ENCODE data around the gene ANGPTL4.
"Not testable (repeated sequence)": the region's sequence is repeated elsewhere in the genome, so short reads cannot be mapped to it uniquely, and the experiment has no call there.

Gene ANGPTL4

DNA sequence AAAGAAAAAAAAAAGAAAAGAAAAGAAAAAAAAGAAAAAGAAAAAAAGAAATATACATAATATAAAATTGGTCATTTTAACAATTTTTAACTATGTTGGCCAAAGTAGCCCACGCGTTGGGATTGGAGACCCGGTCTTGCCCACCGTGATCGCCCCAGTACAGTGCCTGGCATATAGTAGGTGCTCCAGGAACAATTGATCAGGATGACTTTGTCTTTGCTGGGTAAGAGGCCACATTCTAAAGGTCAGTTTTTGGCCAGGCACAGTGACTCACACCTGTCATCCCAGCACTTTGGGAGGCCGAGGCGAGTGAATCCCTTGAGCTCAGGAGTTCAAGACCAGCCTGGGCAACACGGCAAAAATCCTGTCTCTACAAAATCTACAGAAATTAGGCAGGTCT, 3.8 kb upstream of the ANGPTL4 start:
- Mint-ChIP-seq H3K4me3 (no peak overlapping the region), H3K9me3 (no peaks in the 10 kb centered on the region), H3K27me3 (peaks cover 14 to 15% of the 10 kb centered on the region in 2 donors), H3K36me3 (ENCODE audit: insufficient read depth) (no peaks in the 10 kb centered on the region), H3K27ac (no peak overlapping the region), H3K4me1 (ENCODE audit: low read depth in 2 of 2) (peaks cover 5 to 15% of the 10 kb centered on the region in 2 donors)
- ATAC-seq (replicated peaks) (no peak), DNase-seq (no peak)

DNA sequence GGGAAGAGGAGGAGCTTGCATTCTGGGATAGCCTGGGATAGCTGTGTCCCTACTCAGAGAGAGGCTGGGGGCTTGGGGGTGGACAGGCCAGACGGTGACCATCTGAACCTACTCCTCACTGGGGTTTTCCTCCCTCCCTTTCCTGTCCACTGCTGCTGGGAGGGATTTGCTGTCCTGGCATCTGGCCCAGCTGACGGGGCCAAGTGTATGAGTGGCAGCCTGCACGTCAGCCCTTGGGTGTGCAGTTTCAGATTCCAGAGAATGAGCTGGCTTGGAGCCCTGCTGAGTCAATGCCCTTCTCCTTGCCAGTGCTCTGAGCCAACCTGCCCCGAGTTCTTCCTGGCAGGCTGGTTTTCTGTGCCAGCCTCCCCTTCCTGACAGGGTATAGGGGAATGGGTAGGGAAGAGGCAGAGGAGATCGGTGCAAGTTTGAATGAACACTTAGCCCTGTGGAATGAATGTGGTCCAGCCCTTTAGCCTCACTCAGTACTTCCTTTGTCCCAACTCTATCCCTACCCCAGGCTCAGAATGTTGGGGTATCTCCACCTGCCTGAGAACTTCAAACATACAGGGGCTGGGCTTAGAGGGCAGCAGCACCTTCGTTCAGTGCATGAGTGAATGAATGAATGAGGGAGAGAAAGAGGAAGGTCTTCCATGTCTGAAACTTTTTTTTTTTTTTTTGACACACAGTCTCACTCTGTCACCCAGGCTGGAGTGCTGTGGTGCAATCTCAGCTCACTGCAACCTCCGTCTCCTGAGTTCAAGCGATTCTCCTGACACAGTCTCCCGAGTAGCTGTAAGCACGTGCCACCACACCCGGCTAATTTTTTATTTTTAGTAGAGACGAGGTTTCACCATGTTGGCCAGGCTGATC, 1.8 kb upstream of the ANGPTL4 start:
- H3K36me3 Mint-ChIP-seq (ENCODE audit: insufficient read depth): no peaks in the 10 kb centered on the region
- no peak for DNase-seq
- no peak for ATAC-seq (replicated peaks)

DNA sequence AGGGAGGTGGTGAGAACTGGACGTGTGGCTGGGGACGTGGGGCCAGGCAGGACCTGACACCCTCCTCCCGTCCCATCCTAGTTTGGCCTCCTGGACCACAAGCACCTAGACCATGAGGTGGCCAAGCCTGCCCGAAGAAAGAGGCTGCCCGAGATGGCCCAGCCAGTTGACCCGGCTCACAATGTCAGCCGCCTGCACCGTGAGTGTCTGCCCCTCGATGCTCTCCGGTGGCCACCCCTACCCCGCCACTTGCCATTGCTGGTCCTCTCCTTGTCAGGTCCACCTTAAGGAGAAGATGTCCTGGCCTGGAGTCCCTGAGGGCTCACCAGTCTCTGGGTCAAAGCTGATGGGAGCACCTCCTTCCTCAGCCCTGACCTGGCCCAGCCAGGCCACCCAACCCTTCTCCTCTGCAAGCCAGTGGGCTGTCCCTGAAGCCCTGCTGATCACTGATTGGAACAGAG, 2.2 kb downstream of the ANGPTL4 start:
- H3K4me3 Mint-ChIP-seq: no peak overlapping the region
- ATAC-seq (replicated peaks) (no peak), DNase-seq (no peak)
- peaks cover 8 to 19% of the 10 kb centered on the region in 2 donors for H3K4me1 Mint-ChIP-seq (ENCODE audit: low read depth in 2 of 2)
- H3K9me3 Mint-ChIP-seq: no peaks in the 10 kb centered on the region
- peaks cover 49 to 55% of the 10 kb centered on the region in 2 donors for H3K27me3 Mint-ChIP-seq
- H3K36me3 Mint-ChIP-seq (ENCODE audit: insufficient read depth): peaks cover 4% of the 10 kb centered on the region
- no peak overlapping the region for H3K27ac Mint-ChIP-seq

More for the DNA sequence above, 1.8 kb upstream of the ANGPTL4 start:
- H3K27me3 Mint-ChIP-seq: peaks cover 31 to 35% of the 10 kb centered on the region in 2 donors
- H3K27ac Mint-ChIP-seq: no peak overlapping the region
- peaks cover 5 to 15% of the 10 kb centered on the region in 2 donors for H3K4me1 Mint-ChIP-seq (ENCODE audit: low read depth in 2 of 2)
- H3K9me3 Mint-ChIP-seq: no peaks in the 10 kb centered on the region
- H3K4me3 Mint-ChIP-seq: peak overlapping the region in 1 of 2 donors; percentile 5

DNA sequence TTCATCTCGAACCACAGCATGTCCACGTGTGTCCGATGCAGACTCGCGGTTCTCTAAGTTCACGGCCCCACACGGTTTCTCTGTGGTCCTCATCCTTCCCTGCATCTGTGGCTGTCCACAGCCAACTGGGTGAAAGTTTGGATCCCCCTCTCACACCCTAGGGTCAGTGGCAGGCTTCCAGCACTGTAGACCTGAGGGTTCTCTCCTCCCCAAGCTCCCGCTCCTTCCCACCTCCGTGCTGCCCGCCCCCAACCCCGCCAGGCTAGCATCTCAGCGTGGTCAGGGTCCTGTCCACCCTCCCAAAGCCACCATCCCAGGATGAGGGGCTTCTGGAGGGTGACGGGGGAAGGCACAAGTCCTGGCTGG, 3.0 kb downstream of the ANGPTL4 start:
- DNase-seq (no peak), ATAC-seq (replicated peaks) (no peak)
- Mint-ChIP-seq H3K9me3 (no peaks in the 10 kb centered on the region), H3K4me1 (ENCODE audit: low read depth in 2 of 2) (peaks cover 8 to 19% of the 10 kb centered on the region in 2 donors), H3K4me3 (no peak overlapping the region), H3K36me3 (ENCODE audit: insufficient read depth) (peaks cover 4% of the 10 kb centered on the region), H3K27me3 (peaks cover 49 to 51% of the 10 kb centered on the region in 2 donors), H3K27ac (no peak overlapping the region)

DNA sequence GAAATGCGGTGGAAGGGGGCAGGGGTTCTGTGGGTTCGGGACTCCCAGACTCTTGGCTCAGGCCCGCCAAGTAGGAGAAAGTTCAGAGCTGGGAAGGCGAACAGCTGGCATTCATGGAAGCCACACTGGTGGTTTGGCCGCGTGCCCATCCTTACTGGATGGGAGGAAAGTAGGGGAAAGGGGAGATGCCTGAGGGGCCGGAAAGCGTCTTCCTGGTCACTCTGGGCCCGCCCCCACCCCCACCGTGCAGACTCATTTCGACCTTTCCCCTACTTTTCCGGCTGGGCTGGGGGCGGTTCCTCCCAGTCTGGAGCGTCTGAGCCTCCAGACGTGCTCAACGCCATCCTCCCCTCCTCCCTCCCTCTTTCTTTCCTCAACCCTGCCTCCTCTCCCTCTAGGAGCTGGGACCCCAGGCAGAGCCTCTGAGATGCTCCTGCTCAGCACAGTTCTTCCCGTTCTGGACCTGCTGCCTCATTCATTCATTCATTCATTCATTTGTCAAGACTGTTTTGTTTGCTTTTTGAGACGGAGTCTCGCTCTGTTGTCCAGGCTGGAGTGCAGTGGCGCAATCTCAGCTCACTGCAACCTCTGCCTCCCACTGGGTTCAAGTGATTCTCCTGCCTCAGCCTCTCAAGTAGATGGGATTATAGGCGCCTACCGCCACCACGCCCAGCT, 3.5 kb downstream of the ANGPTL4 start:
- DNase-seq (no peak), ATAC-seq (replicated peaks) (no peak)
- H3K27me3 Mint-ChIP-seq: peaks cover 49% of the 10 kb centered on the region in 2 donors
- H3K4me1 Mint-ChIP-seq (ENCODE audit: low read depth in 2 of 2): peaks cover 8 to 19% of the 10 kb centered on the region in 2 donors
- peaks cover 4% of the 10 kb centered on the region for H3K36me3 Mint-ChIP-seq (ENCODE audit: insufficient read depth)
- no peaks in the 10 kb centered on the region for H3K9me3 Mint-ChIP-seq
- no peak overlapping the region for H3K27ac Mint-ChIP-seq
- no peak overlapping the region for H3K4me3 Mint-ChIP-seq

DNA sequence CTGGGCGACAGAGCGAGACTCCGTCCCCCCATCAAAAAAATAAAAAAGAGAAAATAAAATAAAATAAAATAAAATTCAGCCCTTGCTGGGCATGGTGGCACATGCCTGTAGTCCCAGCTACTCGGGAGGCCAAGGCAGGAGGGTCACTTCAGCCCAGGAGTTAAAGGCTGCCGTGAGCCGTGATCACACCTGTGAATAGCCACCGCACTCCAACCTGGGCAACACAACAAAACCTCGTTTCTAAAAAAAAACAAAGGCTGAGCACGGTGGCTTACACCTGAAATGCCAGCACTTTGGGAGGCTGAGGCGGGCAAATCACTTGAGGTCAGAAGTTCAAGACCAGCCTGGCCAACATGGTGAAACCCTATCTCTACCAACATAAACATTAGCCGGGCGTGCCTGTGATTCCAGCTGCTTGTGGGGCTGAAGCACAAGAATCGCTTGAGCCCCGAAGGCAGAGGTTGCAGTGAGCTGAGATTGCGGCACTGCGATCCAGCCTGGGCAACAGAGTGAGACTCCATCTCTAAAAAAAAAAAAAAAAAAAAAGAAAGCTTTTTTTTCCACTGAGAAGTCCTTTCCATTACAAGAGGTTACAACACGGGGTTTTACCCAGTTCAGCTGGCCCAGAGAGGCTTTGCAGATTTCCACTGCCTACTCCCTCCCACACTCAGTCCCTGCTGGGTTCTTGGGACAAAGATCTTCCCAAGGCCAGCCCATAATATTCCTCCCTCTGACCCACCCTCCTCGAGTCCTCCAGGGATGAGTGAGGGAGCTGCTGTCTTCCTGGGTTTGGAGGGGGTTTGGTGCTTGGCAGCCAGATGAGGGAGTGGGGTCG, 6.4 kb downstream of the ANGPTL4 start:
- ATAC-seq (replicated peaks) (no peak), DNase-seq (no peak)
- H3K27me3 Mint-ChIP-seq: peaks cover 35 to 38% of the 10 kb centered on the region in 2 donors
- H3K4me1 Mint-ChIP-seq (ENCODE audit: low read depth in 2 of 2): peaks cover 3 to 4% of the 10 kb centered on the region in 2 donors
- H3K9me3 Mint-ChIP-seq: no peaks in the 10 kb centered on the region
- no peak overlapping the region for H3K4me3 Mint-ChIP-seq
- no peak overlapping the region for H3K27ac Mint-ChIP-seq
- peaks cover 6% of the 10 kb centered on the region for H3K36me3 Mint-ChIP-seq (ENCODE audit: insufficient read depth)

DNA sequence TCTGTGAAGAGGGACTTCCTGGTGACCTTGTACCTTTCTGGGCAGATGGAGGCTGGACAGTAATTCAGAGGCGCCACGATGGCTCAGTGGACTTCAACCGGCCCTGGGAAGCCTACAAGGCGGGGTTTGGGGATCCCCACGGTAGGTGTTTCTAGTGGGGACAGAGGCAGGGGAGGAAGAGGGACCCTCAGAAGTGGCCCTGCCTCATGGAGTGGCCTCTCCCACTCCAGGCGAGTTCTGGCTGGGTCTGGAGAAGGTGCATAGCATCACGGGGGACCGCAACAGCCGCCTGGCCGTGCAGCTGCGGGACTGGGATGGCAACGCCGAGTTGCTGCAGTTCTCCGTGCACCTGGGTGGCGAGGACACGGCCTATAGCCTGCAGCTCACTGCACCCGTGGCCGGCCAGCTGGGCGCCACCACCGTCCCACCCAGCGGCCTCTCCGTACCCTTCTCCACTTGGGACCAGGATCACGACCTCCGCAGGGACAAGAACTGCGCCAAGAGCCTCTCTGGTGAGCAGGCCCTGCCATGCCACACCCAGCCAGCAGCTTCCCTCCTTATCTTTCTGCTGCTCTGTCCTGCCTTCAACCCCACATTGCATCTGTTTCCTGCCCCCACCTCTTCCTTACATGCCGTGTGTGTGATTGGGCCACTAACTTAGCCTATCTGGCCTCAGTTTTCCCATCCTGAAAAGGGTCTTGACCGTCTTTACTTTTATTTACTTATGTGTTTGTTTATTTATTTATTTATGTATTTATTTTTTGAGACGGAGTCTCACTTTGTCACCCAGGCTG, 7.3 kb downstream of the ANGPTL4 start:
- H3K27me3 Mint-ChIP-seq: peaks cover 28 to 30% of the 10 kb centered on the region in 2 donors

DNA sequence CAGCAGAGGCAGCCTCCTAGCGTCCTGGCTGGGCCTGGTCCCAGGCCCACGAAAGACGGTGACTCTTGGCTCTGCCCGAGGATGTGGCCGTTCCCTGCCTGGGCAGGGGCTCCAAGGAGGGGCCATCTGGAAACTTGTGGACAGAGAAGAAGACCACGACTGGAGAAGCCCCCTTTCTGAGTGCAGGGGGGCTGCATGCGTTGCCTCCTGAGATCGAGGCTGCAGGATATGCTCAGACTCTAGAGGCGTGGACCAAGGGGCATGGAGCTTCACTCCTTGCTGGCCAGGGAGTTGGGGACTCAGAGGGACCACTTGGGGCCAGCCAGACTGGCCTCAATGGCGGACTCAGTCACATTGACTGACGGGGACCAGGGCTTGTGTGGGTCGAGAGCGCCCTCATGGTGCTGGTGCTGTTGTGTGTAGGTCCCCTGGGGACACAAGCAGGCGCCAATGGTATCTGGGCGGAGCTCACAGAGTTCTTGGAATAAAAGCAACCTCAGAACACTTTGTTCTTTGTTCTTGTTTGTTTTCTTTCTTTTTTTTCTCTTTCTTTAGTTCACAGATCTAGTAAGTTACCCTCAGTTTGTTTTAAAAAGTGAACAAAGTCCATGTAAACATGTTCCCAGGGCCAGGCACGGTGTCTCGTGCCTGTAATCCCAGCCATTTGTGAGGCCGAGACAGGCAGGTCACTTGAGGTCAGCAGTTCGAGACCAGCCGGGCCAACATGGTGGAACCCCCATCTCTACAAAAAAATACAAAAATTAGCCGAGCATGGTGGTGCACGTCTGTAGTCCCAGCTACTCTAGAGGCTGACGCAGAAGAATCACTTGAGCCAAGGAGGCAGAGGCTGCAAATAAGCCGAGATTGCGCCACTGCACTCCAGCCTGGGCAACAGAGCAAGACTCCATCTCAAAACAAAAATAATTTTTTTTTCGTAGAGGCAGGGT, 10.2 kb downstream of the ANGPTL4 start:
- Mint-ChIP-seq H3K4me1 (ENCODE audit: low read depth in 2 of 2) (peaks cover 0 to 6% of the 10 kb centered on the region in 2 donors), H3K9me3 (no peaks in the 10 kb centered on the region), H3K4me3 (no peak overlapping the region), H3K27me3 (peaks cover 0 to under 1% of the 10 kb centered on the region in 2 donors), H3K27ac (no peak overlapping the region), H3K36me3 (ENCODE audit: insufficient read depth) (peaks cover 3% of the 10 kb centered on the region)
- ATAC-seq (replicated peaks) (no peak), DNase-seq (no peak)

More for the DNA sequence above, 7.3 kb downstream of the ANGPTL4 start:
- Mint-ChIP-seq H3K27ac (peak overlapping the region in 1 of 2 donors; percentile 9), H3K9me3 (no peaks in the 10 kb centered on the region), H3K4me1 (ENCODE audit: low read depth in 2 of 2) (peaks cover 3 to 4% of the 10 kb centered on the region in 2 donors), H3K36me3 (ENCODE audit: insufficient read depth) (peaks cover 6% of the 10 kb centered on the region), H3K4me3 (no peak overlapping the region)
- no peak for DNase-seq
- ATAC-seq (replicated peaks): no peak

DNA sequence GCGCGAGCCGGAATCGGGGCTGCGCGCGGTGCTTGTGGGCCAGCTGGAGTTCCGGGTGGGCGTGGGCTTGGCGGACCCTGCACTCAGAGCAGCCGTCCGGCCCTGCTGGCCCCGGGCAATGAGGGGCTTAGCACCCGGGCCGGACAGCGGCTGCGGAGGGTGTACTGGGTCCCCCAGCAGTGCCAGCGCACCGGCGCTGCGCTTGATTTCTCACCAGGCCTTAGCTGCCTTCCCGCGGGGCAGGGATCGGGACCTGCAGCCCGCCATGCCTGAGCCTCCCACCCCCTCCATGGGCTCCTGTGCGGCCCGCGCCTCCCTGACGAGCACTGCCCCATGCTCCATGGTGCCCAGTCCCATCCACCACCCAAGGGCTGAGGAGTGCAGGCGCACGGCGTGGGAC, 11.8 kb downstream of the ANGPTL4 start:
- H3K9me3 Mint-ChIP-seq; H3K4me3 Mint-ChIP-seq; H3K4me1 Mint-ChIP-seq (ENCODE audit: low read depth in 2 of 2); H3K27ac Mint-ChIP-seq; H3K27me3 Mint-ChIP-seq; ATAC-seq (replicated peaks); H3K36me3 Mint-ChIP-seq (ENCODE audit: insufficient read depth); DNase-seq: not testable (repeated sequence)

DNA sequence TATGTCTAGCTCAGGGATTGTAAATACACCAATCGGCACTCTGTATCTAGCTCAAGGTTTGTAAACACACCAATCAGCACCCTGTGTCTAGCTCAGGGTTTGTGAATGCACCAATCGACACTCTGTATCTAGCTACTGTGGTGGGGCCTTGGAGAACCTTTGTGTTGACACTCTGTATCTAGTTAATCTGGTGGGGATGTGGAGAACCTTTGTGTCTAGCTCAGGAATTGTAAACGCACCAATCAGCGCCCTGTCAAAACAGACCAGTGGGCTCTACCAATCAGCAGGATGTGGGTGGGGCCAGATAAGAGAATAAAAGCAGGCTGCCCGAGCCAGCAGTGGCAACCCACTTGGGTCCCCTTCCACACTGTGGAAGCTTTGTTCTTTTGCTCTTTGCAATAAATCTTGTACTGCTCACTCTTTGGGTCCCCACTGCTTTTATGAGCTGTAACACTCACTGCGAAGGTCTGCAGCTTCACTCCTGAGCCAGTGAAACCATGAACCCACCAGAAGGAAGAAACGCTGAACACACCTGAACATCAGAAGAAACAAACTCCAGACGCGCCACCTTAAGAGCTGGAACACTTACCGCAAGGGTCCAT, 12.5 kb downstream of the ANGPTL4 start:
- not testable (repeated sequence) for ATAC-seq (replicated peaks); H3K4me1 Mint-ChIP-seq (ENCODE audit: low read depth in 2 of 2); H3K9me3 Mint-ChIP-seq; DNase-seq; H3K27me3 Mint-ChIP-seq; H3K36me3 Mint-ChIP-seq (ENCODE audit: insufficient read depth); H3K27ac Mint-ChIP-seq; H3K4me3 Mint-ChIP-seq

DNA sequence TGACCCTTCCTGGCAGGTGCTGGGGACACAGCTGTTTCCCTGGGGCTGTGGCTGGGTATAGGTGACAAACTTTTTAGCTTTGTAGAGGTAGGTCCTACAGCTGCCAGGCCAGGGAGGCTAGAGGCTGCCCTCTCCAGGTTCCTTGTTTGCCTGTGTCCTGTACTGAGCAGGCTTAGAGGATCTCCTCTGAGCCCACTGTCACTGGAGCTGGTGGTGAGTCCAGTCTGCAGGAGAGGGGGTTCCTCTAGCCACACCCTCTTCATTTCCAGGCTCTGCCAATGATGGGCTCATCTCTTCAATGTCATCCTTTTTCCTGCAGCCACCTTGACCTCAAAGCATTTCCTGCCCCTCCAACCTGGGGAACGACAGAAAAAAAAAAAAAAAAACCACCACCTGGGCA, 13.6 kb downstream of the ANGPTL4 start:
- Mint-ChIP-seq H3K4me3 (no peak overlapping the region), H3K27ac (peak overlapping the region in 1 of 2 donors; percentile 78), H3K9me3 (no peaks in the 10 kb centered on the region), H3K4me1 (ENCODE audit: low read depth in 2 of 2) (peaks cover 0 to 6% of the 10 kb centered on the region in 2 donors), H3K27me3 (no peaks in the 10 kb centered on the region), H3K36me3 (ENCODE audit: insufficient read depth) (peaks cover 3% of the 10 kb centered on the region)
- no peak for ATAC-seq (replicated peaks)
- no peak for DNase-seq

Measured in effector memory CD8-positive, alpha-beta T cell (primary cell).